Measurements from ENCODE around the gene MICA. TPM values are rescaled to one million over a fixed set of nuclear protein-coding genes. Genes with fewer than 3 reads are reported as not detected.

Gene MICA
- total and polyA plus RNA-seq, 9 of the 15 experiments (the other 6 are each of a cell fraction or from before 2014, with no cell fraction given), result 11.8 to 24.6 (median 16.7) TPM

DNA sequence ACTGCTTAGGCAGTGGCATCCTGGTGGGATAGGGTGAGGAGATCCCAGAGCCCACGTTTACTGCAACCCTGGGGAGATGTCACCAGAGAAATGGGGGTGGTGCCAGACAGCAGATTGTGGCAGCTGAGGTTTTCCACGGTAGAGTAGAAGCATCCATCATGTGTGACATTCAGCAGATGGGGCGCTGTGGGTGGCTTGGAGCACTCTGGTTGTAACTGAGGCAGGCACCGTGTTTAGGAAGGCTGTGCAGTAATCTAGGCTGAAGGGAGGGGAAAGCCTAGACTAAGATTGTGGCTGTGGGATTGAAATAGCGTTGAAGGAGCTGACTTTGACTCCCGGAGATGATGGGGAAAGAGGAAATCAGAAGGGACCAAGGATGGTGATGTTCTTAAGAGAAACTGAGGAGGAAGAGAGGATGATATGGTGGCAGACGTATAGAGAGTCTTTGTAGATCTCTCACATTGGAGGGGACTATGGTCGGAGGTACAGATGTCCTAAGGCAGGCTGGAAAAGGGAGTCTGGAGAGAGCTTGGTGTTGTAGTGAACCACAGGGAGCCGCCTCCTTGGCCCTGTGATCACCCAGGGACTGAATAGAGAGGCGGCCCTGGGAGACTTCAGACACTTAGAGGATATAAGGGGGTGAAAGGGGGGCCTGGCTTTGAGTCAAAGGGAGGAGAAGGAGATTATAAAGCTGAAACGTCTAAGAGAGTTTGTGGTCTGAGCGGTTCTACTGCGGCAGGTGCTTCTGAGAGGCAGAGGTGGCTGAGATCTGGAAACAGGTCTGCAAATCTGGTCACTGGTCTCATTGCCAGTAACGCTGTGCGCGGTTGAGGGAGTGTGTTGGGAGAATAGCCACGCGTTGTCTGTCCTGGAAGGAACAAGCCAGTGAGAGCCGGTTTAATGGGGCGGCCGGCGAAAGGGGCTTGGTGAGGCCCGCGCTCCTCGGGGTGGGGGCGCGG lies 792 bp upstream of the MICA start (continued):
- peak; percentile 79 for TF ChIP-seq PKNOX1 (IDR thresholded peaks at IDR 0.05)
- TF ChIP-seq, protein P1, sequence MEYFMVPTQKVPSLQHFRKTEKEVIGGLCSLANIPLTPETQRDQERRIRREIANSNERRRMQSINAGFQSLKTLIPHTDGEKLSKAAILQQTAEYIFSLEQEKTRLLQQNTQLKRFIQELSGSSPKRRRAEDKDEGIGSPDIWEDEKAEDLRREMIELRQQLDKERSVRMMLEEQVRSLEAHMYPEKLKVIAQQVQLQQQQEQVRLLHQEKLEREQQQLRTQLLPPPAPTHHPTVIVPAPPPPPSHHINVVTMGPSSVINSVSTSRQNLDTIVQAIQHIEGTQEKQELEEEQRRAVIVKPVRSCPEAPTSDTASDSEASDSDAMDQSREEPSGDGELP (CRISPR knock-in tag; IDR thresholded peaks at IDR 0.05; ENCODE audit: borderline replicate concordance), result peak; percentile 20; the same call in 1 of the 2 replicates
- no peak for TF ChIP-seq ZNF551 (CRISPR knock-in tag; IDR thresholded peaks at IDR 0.05)
- 0 out of 2 replicates have a peak, but pooled peaks have one; percentile 16 for TF ChIP-seq FOXP1 (CRISPR knock-in tag; IDR thresholded peaks at IDR 0.05)
- no peak for TF ChIP-seq TCF7L2 (IDR thresholded peaks at IDR 0.05; ENCODE audit: low read depth, low read length)
- TF ChIP-seq MEIS2 (IDR thresholded peaks at IDR 0.05; ENCODE audit: partially characterized antibody), result peak; percentile 88
- TF ChIP-seq KDM1A (IDR thresholded peaks at IDR 0.05), result no peak; a peak in 1 of 4 replicates
- TF ChIP-seq MAZ (CRISPR knock-in tag; conservative IDR thresholded peaks at IDR 0.05 in 1 of 2, IDR thresholded peaks at IDR 0.05 in 1 of 2), result no peak
- no peak for TF ChIP-seq ETV6 (IDR thresholded peaks at IDR 0.05; ENCODE audit: borderline replicate concordance in 1 of 2, low read depth in 2 of 2, low read length in 1 of 2)
- no peak for TF ChIP-seq ETV6 (CRISPR knock-in tag; IDR thresholded peaks at IDR 0.05; ENCODE audit: borderline replicate concordance)
- peak; percentile 76 for TF ChIP-seq RB1 (IDR thresholded peaks at IDR 0.05; ENCODE audit: low read depth)
- no peak for TF ChIP-seq FOXM1 (IDR thresholded peaks at IDR 0.05; ENCODE audit: low read depth)
- TF ChIP-seq FOXM1 (CRISPR knock-in tag; IDR thresholded peaks at IDR 0.05; ENCODE audit: low read depth), result no peak
- TF ChIP-seq RBM22 (IDR thresholded peaks at IDR 0.05; ENCODE audit: low read depth, low read length, poor library complexity, severe bottlenecking), result no peak
- 0 out of 2 replicates have a peak, but pooled peaks have one; percentile 28 for TF ChIP-seq CTBP1 (IDR thresholded peaks at IDR 0.05; ENCODE audit: borderline replicate concordance)
- TF ChIP-seq PBX2 (CRISPR knock-in tag; IDR thresholded peaks at IDR 0.05; ENCODE audit: low read depth), result no peak
- peak; percentile 50; the same call in 1 of the 2 replicates for TF ChIP-seq PBX2 (tag; conservative IDR thresholded peaks at IDR 0.05; ENCODE audit: low read depth)
- TF ChIP-seq SMARCB1 (IDR thresholded peaks at IDR 0.05; ENCODE audit: insufficient read length, low read depth), result no peak
